Measurements from ENCODE around the gene RAPGEF1.

The RAPGEF1 gene

GRCh38 chr9:131625508-131625787 is 114.4 kb downstream of the RAPGEF1 start:
- no peak for DNase-seq (ENCODE audit: low spot score)

- DNase-seq (ENCODE audit: low spot score), result no peak
These were observed 115.0 kb downstream of the RAPGEF1 start for GRCh38 chr9:131624636-131625507.

- no peak for DNase-seq (ENCODE audit: low spot score)
These were observed 116.1 kb downstream of the RAPGEF1 start for GRCh38 chr9:131623655-131624330.

GRCh38 chr9:131622523-131622922 is 117.4 kb downstream of the RAPGEF1 start:
- DNase-seq (ENCODE audit: low spot score), result no peak

GRCh38 chr9:131621551-131622358 is 118.1 kb downstream of the RAPGEF1 start:
- no peak for DNase-seq (ENCODE audit: low spot score)

GRCh38 chr9:131620764-131621520 is 118.9 kb downstream of the RAPGEF1 start:
- no peak for DNase-seq (ENCODE audit: low spot score)

GRCh38 chr9:131619680-131620079 is 120.2 kb downstream of the RAPGEF1 start:
- no peak for DNase-seq (ENCODE audit: low spot score)

GRCh38 chr9:131618785-131619184 is 121.1 kb downstream of the RAPGEF1 start:
- DNase-seq (ENCODE audit: low spot score), result no peak

- peak; percentile 43 for DNase-seq (ENCODE audit: low spot score)
These were observed 121.8 kb downstream of the RAPGEF1 start for GRCh38 chr9:131618071-131618479.

GRCh38 chr9:131617611-131618010 is 122.3 kb downstream of the RAPGEF1 start:
- no peak for DNase-seq (ENCODE audit: low spot score)

- DNase-seq (ENCODE audit: low spot score), result no peak
These were observed 122.8 kb downstream of the RAPGEF1 start for GRCh38 chr9:131616983-131617604.

GRCh38 chr9:131614340-131614915 is 125.4 kb downstream of the RAPGEF1 start:
- DNase-seq (ENCODE audit: low spot score), result no peak

GRCh38 chr9:131613921-131614320 is 126.0 kb downstream of the RAPGEF1 start:
- no peak for DNase-seq (ENCODE audit: low spot score)

GRCh38 chr9:131612851-131613250 is 127.0 kb downstream of the RAPGEF1 start:
- no peak for DNase-seq (ENCODE audit: low spot score)

- DNase-seq (ENCODE audit: low spot score), result no peak
These were observed 128.1 kb downstream of the RAPGEF1 start for GRCh38 chr9:131611586-131612315.

GRCh38 chr9:131610231-131610761 is 129.6 kb downstream of the RAPGEF1 start:
- DNase-seq (ENCODE audit: low spot score), result no peak

- DNase-seq (ENCODE audit: low spot score), result no peak
These were observed 130.6 kb downstream of the RAPGEF1 start for GRCh38 chr9:131609099-131609830.

GRCh38 chr9:131608493-131609037 is 131.3 kb downstream of the RAPGEF1 start:
- DNase-seq (ENCODE audit: low spot score), result no peak

GRCh38 chr9:131607591-131607990 is 132.3 kb downstream of the RAPGEF1 start:
- no peak for DNase-seq (ENCODE audit: low spot score)

All from SK-N-DZ (cell line).